Kidney glomerular epithelial cell (primary cell): ENCODE measurements around the gene C1QB.
"Not testable (repeated sequence)": the region's sequence is repeated elsewhere in the genome, so short reads cannot be mapped to it uniquely, and the experiment has no call there.

Source experiments
- DNase-seq: peaks from one replicate; lab custom pipeline; 2025; lab: John Stamatoyannopoulos, UW

Gene C1QB

GRCh38 chr1:22699681-22700520 lies 46.9 kb downstream of the C1QB start:
- DNase-seq, result no peak

- DNase-seq, result no peak
These were observed 49.5 kb downstream of the C1QB start for GRCh38 chr1:22702296-22703085.

- peak; percentile 44 for DNase-seq
These were observed 51.5 kb downstream of the C1QB start for GRCh38 chr1:22704440-22705067.

GRCh38 chr1:22705586-22705985 lies 52.5 kb downstream of the C1QB start:
- no peak for DNase-seq

DNA sequence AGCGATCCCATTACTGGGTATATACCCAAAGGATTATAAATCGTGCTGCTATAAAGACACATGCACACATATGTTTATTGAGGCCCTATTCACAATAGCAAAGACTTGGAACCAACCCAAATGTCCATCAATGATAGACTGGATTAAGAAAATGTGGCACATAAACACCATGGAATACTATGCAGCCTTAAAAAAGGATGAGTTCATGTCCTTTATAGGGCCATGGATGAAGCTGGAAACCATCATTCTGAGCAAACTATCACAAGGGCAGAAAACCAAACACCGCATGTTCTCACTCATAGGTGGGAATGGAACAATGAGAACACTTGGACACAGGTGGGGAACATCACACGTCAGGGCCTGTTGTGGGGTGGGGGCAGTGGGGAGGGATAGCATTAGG lies 53.1 kb downstream of the C1QB start:
- not testable (repeated sequence) for DNase-seq

DNA sequence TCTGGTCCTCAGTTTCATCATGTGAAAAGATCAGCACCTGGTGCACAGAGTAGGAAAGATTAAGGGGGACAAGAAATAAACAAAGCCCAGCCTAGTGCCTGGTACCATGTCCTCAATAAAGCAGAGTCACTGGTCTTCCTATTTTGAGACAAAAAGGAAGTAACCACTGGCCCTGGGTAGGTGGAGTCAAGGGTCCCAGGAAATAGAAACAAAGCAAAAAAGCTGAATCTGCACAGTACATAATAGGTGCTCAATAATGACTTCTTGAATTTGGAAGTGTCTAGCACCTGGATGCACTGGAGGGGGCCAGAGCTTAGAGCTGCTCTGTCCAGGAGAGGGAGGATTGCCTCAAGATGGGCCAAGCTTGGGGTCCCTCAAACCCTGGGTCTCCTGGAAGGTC lies 55.7 kb downstream of the C1QB start:
- DNase-seq, result no peak

GRCh38 chr1:22709227-22709626 lies 56.2 kb downstream of the C1QB start:
- DNase-seq, result peak; percentile 16

DNA sequence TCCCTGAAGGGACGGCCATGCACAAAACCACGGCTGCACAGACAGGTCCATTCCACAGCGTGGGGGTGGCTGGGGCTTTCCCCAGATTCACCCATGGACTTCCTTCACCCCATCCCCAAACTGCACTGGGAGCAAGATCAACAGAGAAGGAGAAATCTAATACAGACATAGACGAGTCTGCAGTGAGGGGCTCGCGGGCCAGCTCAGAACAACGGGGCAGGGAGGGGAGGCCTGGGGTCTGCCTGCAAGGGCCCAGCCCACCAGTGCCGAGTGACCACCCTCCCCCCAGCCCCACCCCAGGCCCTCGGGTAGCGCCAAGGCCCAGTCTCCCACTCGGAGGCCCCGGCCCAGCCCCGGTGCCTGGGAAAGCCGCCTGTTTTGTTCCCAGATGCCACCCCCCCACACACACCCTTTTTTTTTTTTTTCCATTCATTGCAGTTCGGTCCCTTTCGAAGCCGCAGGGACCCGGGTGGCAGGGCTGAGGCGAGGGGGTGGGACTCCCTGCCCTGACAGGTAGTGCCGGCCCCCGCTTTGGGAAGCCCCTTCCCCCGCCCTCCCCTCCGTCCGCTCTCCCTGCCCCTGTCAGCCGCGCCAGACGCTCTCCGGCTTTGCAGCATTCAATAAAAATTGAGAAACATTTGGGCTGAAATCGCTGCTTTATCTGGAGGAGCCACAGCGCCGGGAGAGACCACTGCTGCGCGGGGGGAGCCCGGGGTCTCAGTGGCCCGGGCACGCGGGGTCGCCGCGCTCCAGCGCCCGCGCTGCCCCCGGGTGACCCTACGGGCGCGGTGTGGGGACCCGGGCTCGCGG lies 57.1 kb downstream of the C1QB start:
- peak; percentile 25 for DNase-seq

DNA sequence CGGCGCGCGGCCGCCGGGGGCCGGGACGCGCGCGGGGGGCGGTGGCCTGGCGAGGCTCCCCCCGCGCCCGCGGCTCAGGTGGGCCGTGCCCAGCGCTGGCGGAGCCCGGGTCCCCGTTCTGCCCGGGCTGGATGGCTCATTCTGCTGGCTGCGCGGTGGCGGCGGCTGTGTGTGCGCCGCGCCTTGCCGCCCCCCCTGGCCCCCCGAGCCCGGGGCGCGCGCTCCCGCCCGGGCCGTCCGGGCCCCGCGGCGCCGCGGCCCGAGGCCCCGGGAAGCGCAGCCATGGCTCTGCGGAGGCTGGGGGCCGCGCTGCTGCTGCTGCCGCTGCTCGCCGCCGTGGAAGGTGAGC lies 57.6 kb downstream of the C1QB start, which contains the start of gene EPHB2:
Gene EPHB2, plus strand, starts transcription at position 139 of the 349 bp plus-strand sequence. Its CDS starts 144 bp downstream, at position 283.
- no peak for DNase-seq

- no peak for DNase-seq
These were observed 58.0 kb downstream of the C1QB start for GRCh38 chr1:22711071-22711470.
